Stimulated activated naive B cell treated with anti-CD40 and anti-IgM and Interleukin-4, amounts not matched to agents 10 μg/mL and 1 μg/mL and 100 μg/mL, for 72 hours (primary cell): Measurements from ENCODE around the gene PARD3.
"Not testable (repeated sequence)": the region's sequence is repeated elsewhere in the genome, so short reads cannot be mapped to it uniquely, and the experiment has no call there.

Experiments
- ATAC-seq, 2 donors: fragments of 150-1000 bp; cut with Tn5 transposase; replicated peaks; 2 replicates each; pipeline ENCODE4 v1.10.0; 2021; ENCODE audit warnings: moderate library complexity in 1 of 2
- DNase-seq: peaks from one replicate; pipeline ENCODE4 v3.0.0; 2021
- H3K27ac Mint-ChIP-seq: one replicate; pipeline ENCODE4 v1.8.0; 2022; ENCODE audit warnings: mild to moderate bottlenecking, mixed read lengths
- H3K27me3 Mint-ChIP-seq, 2 donors: one replicate each; pipeline ENCODE4 v1.8.0; 2022; ENCODE audit warnings: mixed read lengths in 2 of 2
- H3K36me3 Mint-ChIP-seq, 2 donors: one replicate each; pipeline ENCODE4 v1.8.0; 2022; ENCODE audit warnings: mixed read lengths in 2 of 2, mild to moderate bottlenecking in 1 of 2
- H3K4me1 Mint-ChIP-seq, 2 donors: one replicate each; pipeline ENCODE4 v1.8.0; 2022; ENCODE audit warnings: mixed read lengths in 2 of 2, mild to moderate bottlenecking in 1 of 2
- H3K4me3 Mint-ChIP-seq, 2 donors: one replicate each; pipeline ENCODE4 v1.8.0; 2022; ENCODE audit warnings: mild to moderate bottlenecking in 2 of 2, mixed read lengths in 2 of 2, moderate library complexity in 1 of 2
- H3K9me3 Mint-ChIP-seq, 2 donors: one replicate each; pipeline ENCODE4 v1.8.0; 2022; ENCODE audit warnings: mixed read lengths in 2 of 2, mild to moderate bottlenecking in 1 of 2

Gene PARD3

DNA sequence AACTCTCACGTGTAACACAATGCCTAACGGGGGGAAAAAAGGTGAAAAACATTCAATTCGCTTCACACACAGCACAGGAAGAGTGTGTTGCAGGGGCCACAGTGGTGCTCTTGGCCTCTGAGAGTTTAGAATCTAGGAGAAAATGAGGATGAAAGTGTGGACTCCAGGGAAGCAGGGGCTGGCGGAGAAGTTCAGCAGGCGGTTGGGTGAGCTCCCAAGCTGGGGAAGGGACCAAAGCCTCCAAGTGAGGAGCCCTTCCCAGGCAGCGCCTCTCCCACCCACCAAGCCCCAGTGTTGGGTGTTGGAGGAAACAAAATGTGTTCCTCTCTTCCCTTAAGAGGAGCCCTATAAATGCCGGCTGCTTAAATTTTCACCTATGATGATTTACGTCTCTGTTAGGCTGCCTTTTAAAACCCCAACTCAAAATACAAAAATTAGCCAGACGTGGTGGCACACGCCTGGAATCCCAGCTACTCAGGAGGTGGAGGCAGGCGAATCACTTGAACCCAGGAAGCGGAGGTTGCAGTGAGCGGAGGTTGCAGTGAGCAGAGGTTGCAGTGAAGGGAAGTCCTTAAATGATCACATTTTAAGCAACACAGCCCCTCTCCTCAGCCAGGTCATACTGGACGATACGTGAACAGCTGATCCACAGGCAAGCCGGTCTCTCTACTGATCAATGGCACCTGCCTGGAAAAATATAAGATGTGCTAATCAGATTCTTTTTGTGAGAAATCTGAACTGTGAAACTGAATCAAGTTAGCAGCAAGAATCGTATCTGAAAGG lies 735.2 kb downstream of the PARD3 start:
- Mint-ChIP-seq H3K27ac (no peak overlapping the region), H3K4me1 (no peaks in the 10 kb centered on the region), H3K27me3 (no peaks in the 10 kb centered on the region), H3K9me3 (peaks cover 0 to 10% of the 10 kb centered on the region in 2 donors), H3K4me3 (no peak overlapping the region), H3K36me3 (no peaks in the 10 kb centered on the region)
- ATAC-seq, result no peak
- DNase-seq, result no peak

DNA sequence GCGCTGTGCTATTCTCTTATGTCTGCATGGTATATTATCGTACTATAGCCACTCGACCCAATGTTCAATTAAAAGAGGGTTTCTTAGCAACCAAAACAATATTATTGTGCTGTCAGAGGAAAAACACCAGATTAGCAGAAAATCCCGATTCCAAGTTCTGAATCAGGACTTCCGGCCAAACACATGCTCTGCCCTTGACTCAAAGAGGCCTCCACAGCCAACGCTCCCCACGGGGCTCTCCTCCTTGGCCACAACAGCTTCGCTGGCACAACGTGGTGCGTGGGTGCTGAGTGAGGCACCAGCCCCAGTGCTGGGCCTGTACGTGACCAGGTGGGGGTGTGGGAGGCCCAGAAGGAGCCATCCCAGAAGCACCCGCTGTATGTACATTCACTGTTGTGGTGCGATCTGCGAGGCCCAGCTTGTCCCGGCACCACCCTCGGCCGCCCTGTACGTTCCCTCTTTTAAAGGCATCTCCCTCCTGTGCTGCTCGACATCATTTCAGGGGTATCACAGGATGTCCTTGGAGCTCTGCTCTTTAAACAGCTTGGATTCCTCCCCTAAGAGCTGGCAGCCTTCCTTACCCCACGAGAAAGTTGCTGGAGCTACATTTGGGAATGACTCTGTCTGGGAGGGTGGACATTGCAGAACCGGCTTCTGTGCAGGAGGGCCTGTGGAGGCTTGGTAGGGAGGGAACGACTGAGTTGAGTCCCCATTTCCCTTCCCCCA lies 736.2 kb downstream of the PARD3 start:
- no peak overlapping the region for H3K4me3 Mint-ChIP-seq
- H3K36me3 Mint-ChIP-seq, result no peaks in the 10 kb centered on the region
- no peaks in the 10 kb centered on the region for H3K4me1 Mint-ChIP-seq
- no peak overlapping the region for H3K27ac Mint-ChIP-seq
- peaks cover 0 to 10% of the 10 kb centered on the region in 2 donors for H3K9me3 Mint-ChIP-seq
- ATAC-seq (no peak), DNase-seq (no peak)
- no peaks in the 10 kb centered on the region for H3K27me3 Mint-ChIP-seq

DNA sequence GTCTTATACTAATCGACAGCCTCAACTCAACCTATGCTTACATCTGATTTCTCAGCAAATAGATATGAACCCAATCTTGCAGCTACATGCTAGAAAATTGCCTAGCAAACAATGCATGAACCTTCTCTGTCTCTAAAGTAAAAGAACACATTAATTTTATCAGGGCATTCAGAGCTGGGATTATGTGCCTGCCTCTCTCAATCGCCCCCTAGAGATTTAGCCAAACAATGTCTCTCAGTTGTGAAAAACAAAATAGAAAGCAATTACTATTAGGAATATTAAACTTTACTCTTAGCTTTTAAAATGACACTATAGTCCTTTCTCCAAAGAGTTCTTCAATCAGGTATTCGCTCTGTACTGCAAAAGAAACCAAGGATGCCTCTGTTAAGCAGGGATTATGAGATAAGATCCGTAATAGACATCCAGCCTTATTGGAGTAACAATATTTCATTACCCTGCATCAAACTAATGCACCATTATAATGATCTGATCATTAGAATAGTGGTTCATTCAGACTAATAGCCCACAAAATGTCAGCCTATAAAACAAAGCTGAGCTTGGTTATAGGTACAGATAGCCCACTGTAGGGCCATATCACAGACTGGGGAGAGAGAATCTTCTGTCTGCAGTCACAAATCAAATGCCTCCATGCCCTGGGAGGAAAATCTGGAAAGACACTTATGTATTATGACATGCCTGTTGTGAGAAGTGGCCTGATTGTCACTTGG lies 736.9 kb downstream of the PARD3 start:
- peaks cover 0 to 10% of the 10 kb centered on the region in 2 donors for H3K9me3 Mint-ChIP-seq
- H3K27me3 Mint-ChIP-seq, result no peaks in the 10 kb centered on the region

DNA sequence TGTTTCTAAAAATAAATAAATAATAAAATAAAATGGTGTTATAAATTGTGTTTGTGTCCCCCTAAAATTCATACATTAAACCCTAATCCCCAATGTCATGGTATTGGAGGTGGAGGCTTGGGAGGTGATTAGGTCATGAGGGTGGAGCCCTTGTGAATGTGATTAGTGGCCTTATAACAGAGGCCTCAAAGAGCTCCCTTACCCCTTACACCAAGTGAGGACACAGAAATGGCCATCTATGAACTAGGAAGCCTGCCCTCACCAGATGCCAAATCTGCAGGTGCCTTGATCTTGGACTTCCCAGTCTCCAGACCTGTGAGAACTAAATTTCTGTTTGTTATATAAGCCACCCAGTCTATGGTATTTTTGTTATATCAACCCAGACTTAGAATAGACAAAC lies 738.7 kb downstream of the PARD3 start:
- H3K4me3 Mint-ChIP-seq, result no peak overlapping the region
- DNase-seq, result no peak
- no peaks in the 10 kb centered on the region for H3K4me1 Mint-ChIP-seq
- H3K27me3 Mint-ChIP-seq, result no peaks in the 10 kb centered on the region
- H3K36me3 Mint-ChIP-seq, result no peaks in the 10 kb centered on the region
- H3K9me3 Mint-ChIP-seq, result peaks cover 0 to 10% of the 10 kb centered on the region in 2 donors
- H3K27ac Mint-ChIP-seq, result no peak overlapping the region
- ATAC-seq, result no peak

More for the DNA sequence above, 736.9 kb downstream of the PARD3 start:
- Mint-ChIP-seq H3K4me3 (no peak overlapping the region), H3K4me1 (no peaks in the 10 kb centered on the region), H3K27ac (no peak overlapping the region), H3K36me3 (no peaks in the 10 kb centered on the region)
- DNase-seq, result no peak
- ATAC-seq, result no peak

DNA sequence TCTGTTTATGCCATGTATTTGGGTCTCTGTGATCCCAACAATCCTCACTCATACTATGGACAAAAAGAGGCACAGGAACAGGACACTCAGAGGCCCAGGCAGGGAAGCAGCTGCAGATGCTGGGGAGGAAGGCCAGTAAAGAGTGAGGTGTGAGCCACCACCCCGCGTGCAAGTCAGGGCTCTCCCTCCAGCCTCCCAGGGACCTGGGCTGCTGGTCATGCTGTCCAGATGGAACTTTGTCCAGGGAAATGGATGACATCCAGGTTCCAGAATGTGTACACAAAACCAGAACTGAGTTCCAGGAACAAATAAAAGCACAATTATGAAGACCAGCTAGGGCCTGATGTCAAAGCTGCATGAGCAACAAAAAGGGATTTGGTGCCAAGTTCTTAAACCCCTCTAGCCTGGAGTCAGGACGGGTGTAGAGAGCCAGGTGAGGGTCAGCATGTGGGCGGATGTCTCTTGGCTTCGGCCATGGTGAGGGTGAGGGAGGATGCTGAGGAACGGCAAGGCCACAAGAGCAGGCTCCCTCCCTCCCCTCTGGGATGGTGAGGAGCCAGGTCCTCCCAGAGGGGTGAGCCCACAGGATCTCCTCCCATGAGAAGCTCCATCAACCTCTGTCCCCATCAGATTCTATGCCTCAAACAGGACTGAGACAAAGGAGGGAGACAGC lies 739.7 kb downstream of the PARD3 start:
- ATAC-seq (no peak), DNase-seq (no peak)
- Mint-ChIP-seq H3K27ac (no peak overlapping the region), H3K4me1 (no peaks in the 10 kb centered on the region), H3K9me3 (peaks cover 2 to 11% of the 10 kb centered on the region in 2 donors), H3K27me3 (no peaks in the 10 kb centered on the region), H3K4me3 (no peak overlapping the region), H3K36me3 (no peaks in the 10 kb centered on the region)

DNA sequence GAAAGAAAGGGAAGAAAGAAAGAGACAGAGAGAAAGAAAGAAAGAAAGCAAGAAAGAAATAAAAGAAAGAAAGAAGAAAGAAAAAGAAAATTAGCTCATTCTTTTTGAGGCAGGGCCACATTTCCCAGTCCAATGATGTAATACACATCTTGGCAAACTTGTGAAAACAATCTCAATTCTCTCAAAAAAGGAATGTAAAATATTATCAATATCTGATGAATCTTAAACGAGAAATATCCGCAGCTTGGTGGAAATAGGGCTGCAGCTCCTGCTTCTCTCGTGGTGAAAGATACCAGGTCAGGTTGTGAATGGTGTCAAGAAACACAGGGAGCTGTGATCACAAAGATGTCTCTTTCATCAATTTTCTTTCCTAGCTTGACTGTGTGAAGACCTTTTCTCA lies 741.0 kb downstream of the PARD3 start:
- DNase-seq (no peak), ATAC-seq (no peak)
- no peaks in the 10 kb centered on the region for H3K36me3 Mint-ChIP-seq
- H3K4me1 Mint-ChIP-seq, result no peaks in the 10 kb centered on the region
- no peak overlapping the region for H3K4me3 Mint-ChIP-seq
- H3K27ac Mint-ChIP-seq, result no peak overlapping the region
- H3K27me3 Mint-ChIP-seq, result no peaks in the 10 kb centered on the region
- peaks cover 6 to 18% of the 10 kb centered on the region in 2 donors for H3K9me3 Mint-ChIP-seq

DNA sequence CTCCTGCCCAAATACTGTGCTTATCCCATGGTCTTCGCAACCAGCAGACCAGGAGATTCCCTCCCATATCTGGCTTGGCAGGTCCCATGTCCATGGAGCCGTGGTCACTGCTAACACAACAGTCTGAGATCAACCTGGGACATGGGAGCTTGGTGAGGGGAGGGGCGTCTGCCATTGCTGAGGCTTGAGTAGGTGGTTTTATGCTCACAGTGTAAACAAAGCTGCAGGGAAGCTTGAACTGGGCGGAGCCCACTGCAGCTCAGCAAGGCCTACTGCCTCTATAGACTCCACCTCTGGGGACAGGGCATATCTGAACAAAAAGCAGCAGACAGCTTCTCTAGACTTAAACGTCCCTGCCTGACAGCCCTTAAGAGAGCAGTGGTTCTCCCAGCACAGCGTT lies 747.4 kb downstream of the PARD3 start:
- H3K27me3 Mint-ChIP-seq, DNase-seq, ATAC-seq, H3K27ac Mint-ChIP-seq, H3K4me1 Mint-ChIP-seq, H3K4me3 Mint-ChIP-seq, H3K36me3 Mint-ChIP-seq: not testable (repeated sequence)
- H3K9me3 Mint-ChIP-seq, result peaks cover 23 to 27% of the 10 kb centered on the region in 2 donors

DNA sequence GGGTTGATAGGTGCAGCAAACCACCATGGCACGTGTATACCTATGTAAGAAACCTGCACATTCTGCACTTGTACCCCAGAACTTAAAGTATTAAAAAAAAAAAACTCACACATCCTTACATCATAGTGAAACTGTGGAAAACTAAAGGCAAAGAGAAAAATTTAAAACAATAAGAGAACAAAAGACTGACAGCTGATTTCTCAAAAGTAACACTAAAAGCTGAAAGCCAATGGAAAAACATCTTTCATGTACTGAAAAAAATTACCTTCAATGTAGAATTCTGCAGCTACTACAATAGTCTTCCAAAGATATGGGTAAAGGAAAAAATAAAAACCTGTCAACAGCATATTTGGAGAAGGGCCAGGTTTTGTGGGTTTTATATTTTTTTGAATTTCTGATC lies 751.5 kb downstream of the PARD3 start:
- Mint-ChIP-seq H3K27me3 (no peaks in the 10 kb centered on the region), H3K4me3 (no peak overlapping the region), H3K9me3 (peaks cover 16 to 21% of the 10 kb centered on the region in 2 donors), H3K4me1 (no peaks in the 10 kb centered on the region), H3K36me3 (no peaks in the 10 kb centered on the region), H3K27ac (no peak overlapping the region)
- DNase-seq (no peak), ATAC-seq (no peak)

DNA sequence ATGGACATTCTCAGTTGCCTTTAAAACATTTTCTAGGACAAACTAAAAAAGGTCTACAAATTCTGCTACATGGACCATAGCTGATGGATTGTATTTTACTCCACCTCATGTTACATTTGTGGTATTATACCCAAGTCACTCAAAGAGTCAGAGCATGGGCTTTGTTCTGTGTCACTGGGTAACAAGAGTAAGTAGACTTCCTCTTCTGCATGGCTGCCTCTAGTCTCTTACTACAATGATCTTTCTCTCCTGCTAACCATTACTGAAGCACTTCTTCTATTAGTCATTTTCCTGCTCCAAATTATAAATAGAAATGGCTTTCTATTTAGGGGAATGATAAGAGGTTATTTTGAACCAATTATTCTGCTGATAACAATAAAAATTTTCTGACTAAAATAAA lies 753.3 kb downstream of the PARD3 start:
- no peak overlapping the region for H3K4me3 Mint-ChIP-seq
- H3K27me3 Mint-ChIP-seq, result no peaks in the 10 kb centered on the region
- no peak overlapping the region for H3K27ac Mint-ChIP-seq
- ATAC-seq, result no peak
- H3K4me1 Mint-ChIP-seq, result no peaks in the 10 kb centered on the region
- no peak for DNase-seq
- H3K9me3 Mint-ChIP-seq, result peaks cover 13 to 16% of the 10 kb centered on the region in 2 donors
- H3K36me3 Mint-ChIP-seq, result no peaks in the 10 kb centered on the region
